Caco-2 (cell line): Measurements from ENCODE around the gene CDKN2AIP. TPM values are rescaled to one million over a fixed set of nuclear protein-coding genes. Genes with fewer than 3 reads are reported as not detected.

Experiments
- BruUV-seq: library from RNA; stranded (reverse); fragments of 400-500 nt; replicated peaks from 2 replicates; lab custom pipeline; 2021; lab: Mats Ljungman, UMichigan
- CTCF ChIA-PET: fragments of 300-600 bp; sonication (Branson Sonifier 250); formaldehyde crosslinking; loops from one replicate; lab custom pipeline; 2022; ENCODE audit warnings: antibody characterized with exemption; lab: Charles Lee
- POLR2A ChIA-PET: fragments of 300-600 bp; sonication (Branson Sonifier 250); formaldehyde crosslinking; loops from one replicate; lab custom pipeline; 2022; ENCODE audit warnings: antibody characterized with exemption; lab: Charles Lee
- DNase-seq, 2 experiments: peaks; one replicate each; pipeline versions ENCODE4 v3.0.0 to v3.0.0-alpha.2; 2020 to 2022
- H3K27me3 ChIP-seq: replicated peaks from 2 replicates; pipeline ENCODE4 v1.6.0; 2011; ENCODE audit warnings: low read length; ENCODE audit not compliant: control insufficient read depth, insufficient read depth
- H3K36me3 ChIP-seq: 2 replicates; pipeline ENCODE4 v1.5.1; 2011; ENCODE audit warnings: low read length; ENCODE audit not compliant: control insufficient read depth, insufficient read depth
- H3K4me1 ChIP-seq: fragments of 250-450 bp; sonication (Bioruptor Pico); 2 replicates; pipeline ENCODE4 v1.5.1; 2020; ENCODE audit warnings: mild to moderate bottlenecking
- H3K4me3 ChIP-seq: 2 replicates; pipeline ENCODE4 v1.5.1; 2011; ENCODE audit warnings: low read depth, mild to moderate bottlenecking, control low read depth, low read length
- H3K9me3 ChIP-seq: fragments of 250-450 bp; sonication (Bioruptor Pico); 2 replicates; pipeline ENCODE4 v1.5.1; 2020; ENCODE audit warnings: mild to moderate bottlenecking, moderate library complexity
- H3K27ac Mint-ChIP-seq: one replicate; pipeline ENCODE4 v1.8.0; 2022; ENCODE audit warnings: mixed read lengths; ENCODE audit not compliant: unreplicated experiment
- H3K27me3 Mint-ChIP-seq: one replicate; pipeline ENCODE4 v1.8.0; 2022; ENCODE audit warnings: mixed read lengths; ENCODE audit not compliant: insufficient read depth, unreplicated experiment
- H3K36me3 Mint-ChIP-seq: one replicate; pipeline ENCODE4 v1.8.0; 2022; ENCODE audit warnings: mild to moderate bottlenecking, mixed read lengths; ENCODE audit not compliant: insufficient read depth, unreplicated experiment
- H3K4me1 Mint-ChIP-seq: one replicate; pipeline ENCODE4 v1.8.0; 2022; ENCODE audit warnings: low read depth, mixed read lengths; ENCODE audit not compliant: unreplicated experiment
- H3K4me3 Mint-ChIP-seq: one replicate; pipeline ENCODE4 v1.8.0; 2022; ENCODE audit warnings: mild to moderate bottlenecking, moderate library complexity, mixed read lengths; ENCODE audit not compliant: unreplicated experiment
- H3K9me3 Mint-ChIP-seq: one replicate; pipeline ENCODE4 v1.8.0; 2022; ENCODE audit warnings: mixed read lengths; ENCODE audit not compliant: unreplicated experiment
- intact Hi-C: fragments of 100-400 bp; cut with micrococcal nuclease; formaldehyde crosslinking; loops from one replicate; pipeline ENCODE4 v1.10.0; 2022; ENCODE audit not compliant: unreplicated experiment
- total RNA-seq: library from RNA; stranded (reverse); gene quantifications from 2 replicates; pipeline ENCODE4 v1.2.3, GENCODE V29; 2022
- TF ChIP-seq, protein P1 (sequence below), 2 experiments: fragments of 200-600 bp in 1 of 2; IDR thresholded peaks; 1 replicate in 1 of 2; 2 replicates in 1 of 2; pipeline versions ENCODE4 v1.5.1 to v1.8.0; 2011 to 2022; ENCODE audit warnings: antibody characterized with exemption in 1 of 2, control low read depth in 1 of 2, inconsistent platforms in 1 of 2, low read depth in 1 of 2, low read length in 1 of 2, mild to moderate bottlenecking in 1 of 2, moderate library complexity in 1 of 2; ENCODE audit not compliant: insufficient read depth in 1 of 2, severe bottlenecking in 1 of 2, unreplicated experiment in 1 of 2

The CDKN2AIP gene
- total RNA-seq, 1 experiment from 2014 or later, result 17.5 TPM

GRCh38 chr4:183416879-183417755, 27.3 kb upstream of the CDKN2AIP start:
- Mint-ChIP-seq H3K27ac (no peak overlapping the region), H3K27me3 (no peaks in the 10 kb centered on the region), H3K36me3 (no peaks in the 10 kb centered on the region), H3K4me1 (no peaks in the 10 kb centered on the region), H3K9me3 (no peaks in the 10 kb centered on the region), H3K4me3 (no peak overlapping the region)
- Histone ChIP-seq H3K4me3 (no peak overlapping the region), H3K27me3 (no peaks in the 10 kb centered on the region), H3K9me3 (no peaks in the 10 kb centered on the region), H3K4me1 (no peaks in the 10 kb centered on the region), H3K36me3 (no peaks in the 10 kb centered on the region)
- POLR2A ChIA-PET, result no interaction called here
- TF ChIP-seq, protein P1, sequence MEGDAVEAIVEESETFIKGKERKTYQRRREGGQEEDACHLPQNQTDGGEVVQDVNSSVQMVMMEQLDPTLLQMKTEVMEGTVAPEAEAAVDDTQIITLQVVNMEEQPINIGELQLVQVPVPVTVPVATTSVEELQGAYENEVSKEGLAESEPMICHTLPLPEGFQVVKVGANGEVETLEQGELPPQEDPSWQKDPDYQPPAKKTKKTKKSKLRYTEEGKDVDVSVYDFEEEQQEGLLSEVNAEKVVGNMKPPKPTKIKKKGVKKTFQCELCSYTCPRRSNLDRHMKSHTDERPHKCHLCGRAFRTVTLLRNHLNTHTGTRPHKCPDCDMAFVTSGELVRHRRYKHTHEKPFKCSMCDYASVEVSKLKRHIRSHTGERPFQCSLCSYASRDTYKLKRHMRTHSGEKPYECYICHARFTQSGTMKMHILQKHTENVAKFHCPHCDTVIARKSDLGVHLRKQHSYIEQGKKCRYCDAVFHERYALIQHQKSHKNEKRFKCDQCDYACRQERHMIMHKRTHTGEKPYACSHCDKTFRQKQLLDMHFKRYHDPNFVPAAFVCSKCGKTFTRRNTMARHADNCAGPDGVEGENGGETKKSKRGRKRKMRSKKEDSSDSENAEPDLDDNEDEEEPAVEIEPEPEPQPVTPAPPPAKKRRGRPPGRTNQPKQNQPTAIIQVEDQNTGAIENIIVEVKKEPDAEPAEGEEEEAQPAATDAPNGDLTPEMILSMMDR (IDR thresholded peaks at IDR 0.05; ENCODE audit: insufficient read depth in 1 of 2, low read depth in 1 of 2, low read length in 1 of 2, severe bottlenecking in 1 of 2, unreplicated experiment in 1 of 2), result no peak
- intact Hi-C loops, result no loop called here
- CTCF ChIA-PET, result no interaction called here
- BruUV-seq, result no TSS peak
- no peak for DNase-seq

DNA sequence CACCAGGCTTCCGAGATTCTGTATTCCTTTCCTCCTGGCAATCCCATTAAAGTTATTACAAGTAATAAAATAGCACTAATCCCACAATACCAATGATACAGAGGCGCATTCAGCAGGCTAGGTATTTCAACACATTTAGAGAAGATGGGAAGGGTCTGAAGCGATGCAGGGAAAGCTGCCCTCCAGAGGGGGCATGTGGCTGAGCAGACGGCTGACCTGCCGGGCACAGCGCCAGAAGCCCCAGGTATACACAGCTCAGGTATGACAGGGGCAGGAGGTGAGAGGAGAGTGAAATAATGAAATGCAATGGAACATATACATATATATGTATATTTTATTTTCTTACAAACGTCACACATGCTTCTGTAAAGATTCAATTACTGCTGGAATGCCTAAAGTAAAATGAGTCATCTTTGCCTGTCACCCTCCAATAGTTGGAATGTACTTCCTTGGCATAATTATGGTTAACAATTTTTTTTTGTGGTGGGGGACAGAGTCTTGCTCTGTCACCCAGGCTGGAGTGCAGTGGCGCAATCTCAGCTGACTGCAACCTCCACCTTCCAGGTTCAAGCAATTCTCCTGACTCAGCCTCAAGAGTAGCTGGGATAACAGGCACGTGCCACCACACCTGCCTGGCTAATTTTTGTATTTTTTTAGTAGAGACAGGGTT, 21.3 kb upstream of the CDKN2AIP start:
- H3K9me3 Mint-ChIP-seq, result no peaks in the 10 kb centered on the region
- Histone ChIP-seq H3K36me3 (no peaks in the 10 kb centered on the region), H3K27me3 (no peaks in the 10 kb centered on the region), H3K4me1 (no peaks in the 10 kb centered on the region), H3K9me3 (no peaks in the 10 kb centered on the region), H3K4me3 (no peak overlapping the region)
- H3K27ac Mint-ChIP-seq, result no peak overlapping the region
- BruUV-seq, result no TSS peak
- H3K27me3 Mint-ChIP-seq, result no peaks in the 10 kb centered on the region
- DNase-seq, result no peak
- POLR2A ChIA-PET, result no interaction called here
- CTCF ChIA-PET, result no interaction called here
- H3K36me3 Mint-ChIP-seq, result no peaks in the 10 kb centered on the region
- no peak overlapping the region for H3K4me3 Mint-ChIP-seq
- H3K4me1 Mint-ChIP-seq, result no peaks in the 10 kb centered on the region
- intact Hi-C loops, result no loop called here
- TF ChIP-seq, protein P1 (IDR thresholded peaks at IDR 0.05; ENCODE audit: insufficient read depth in 1 of 2, low read depth in 1 of 2, low read length in 1 of 2, severe bottlenecking in 1 of 2, unreplicated experiment in 1 of 2), result no peak

- no peaks in the 10 kb centered on the region for H3K27me3 Mint-ChIP-seq
- intact Hi-C loops, result no loop called here
- H3K36me3 Mint-ChIP-seq, result no peaks in the 10 kb centered on the region
- no peak for DNase-seq
- ChIA-PET CTCF (no interaction called here), POLR2A (no interaction called here)
- Histone ChIP-seq H3K27me3 (no peaks in the 10 kb centered on the region), H3K4me1 (no peaks in the 10 kb centered on the region), H3K9me3 (no peaks in the 10 kb centered on the region), H3K36me3 (no peaks in the 10 kb centered on the region), H3K4me3 (no peak overlapping the region)
- H3K4me3 Mint-ChIP-seq, result no peak overlapping the region
- no TSS peak for BruUV-seq
- H3K4me1 Mint-ChIP-seq, result no peaks in the 10 kb centered on the region
- H3K27ac Mint-ChIP-seq, result no peak overlapping the region
- TF ChIP-seq, protein P1 (IDR thresholded peaks at IDR 0.05; ENCODE audit: insufficient read depth in 1 of 2, low read depth in 1 of 2, low read length in 1 of 2, severe bottlenecking in 1 of 2, unreplicated experiment in 1 of 2), result no peak
- no peaks in the 10 kb centered on the region for H3K9me3 Mint-ChIP-seq
Observed at GRCh38 chr4:183424109-183424744, 20.2 kb upstream of the CDKN2AIP start.
